ENCODE results near the gene LTA4H. TPM values are rescaled to one million over a fixed set of nuclear protein-coding genes. Genes with fewer than 3 reads are reported as not detected.

The LTA4H gene
- total and polyA plus RNA-seq, 5 donors: 36.8 to 57.0 (median 43.8) TPM

- H3K4me1 ChIP-seq (ENCODE audit: control insufficient read depth, insufficient read depth, low read length): no peaks in the 10 kb centered on the region
- H3K9me3 ChIP-seq (ENCODE audit: control insufficient read depth, low read length): no peaks in the 10 kb centered on the region
- DNase-seq (no peak), ATAC-seq (no peak)
- no peak overlapping the region for H3K27ac ChIP-seq (ENCODE audit: low read length)
- no peak overlapping the region for H3K4me3 ChIP-seq (ENCODE audit: low read length)
- intact Hi-C loops (cut with DNase I): no loop called here
- WGBS: 83% methylated on average over 7 of the region's 7 CpGs
- no peaks in the 10 kb centered on the region for H3K27me3 ChIP-seq (ENCODE audit: control insufficient read depth, insufficient read depth)
Measured at GRCh38 chr12:95955549-95956159, 79.7 kb downstream of the LTA4H start.

- DNase-seq (no peak), ATAC-seq (no peak)
- WGBS: 40% methylated on average over 1 of the region's 1 CpG
- Histone ChIP-seq H3K27me3 (ENCODE audit: control insufficient read depth, insufficient read depth) (no peaks in the 10 kb centered on the region), H3K4me3 (ENCODE audit: low read length) (no peak overlapping the region), H3K27ac (ENCODE audit: low read length) (no peak overlapping the region), H3K4me1 (ENCODE audit: control insufficient read depth, insufficient read depth, low read length) (no peaks in the 10 kb centered on the region), H3K9me3 (ENCODE audit: control insufficient read depth, low read length) (no peaks in the 10 kb centered on the region)
- intact Hi-C loops (cut with DNase I): no loop called here
Measured at GRCh38 chr12:95953000-95953399, 82.4 kb downstream of the LTA4H start.

DNA sequence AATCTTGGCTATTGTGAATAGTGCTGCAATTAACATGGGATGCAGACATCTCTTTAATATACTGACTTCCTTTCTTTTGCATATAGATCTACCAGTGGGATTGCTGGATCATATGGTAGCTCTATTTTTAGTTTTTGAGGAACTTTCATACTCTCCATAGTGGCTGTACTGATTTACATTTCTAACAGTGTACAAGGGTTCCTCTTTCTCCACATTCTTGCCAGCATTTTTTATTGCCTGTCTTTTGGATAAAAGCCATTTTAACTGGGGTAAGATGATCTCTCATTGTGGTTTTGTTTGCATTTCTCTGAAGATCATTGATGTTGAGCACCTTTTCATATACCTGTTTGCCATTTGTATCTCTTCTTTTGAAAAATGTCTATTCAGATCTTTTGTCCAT lies 83.9 kb downstream of the LTA4H start:
- ATAC-seq: no peak
- intact Hi-C loops (cut with DNase I): no loop called here
- Histone ChIP-seq H3K4me1 (ENCODE audit: control insufficient read depth, insufficient read depth, low read length) (no peaks in the 10 kb centered on the region), H3K27ac (ENCODE audit: low read length) (no peak overlapping the region), H3K4me3 (ENCODE audit: low read length) (no peak overlapping the region), H3K9me3 (ENCODE audit: control insufficient read depth, low read length) (no peaks in the 10 kb centered on the region), H3K27me3 (ENCODE audit: control insufficient read depth, insufficient read depth) (no peaks in the 10 kb centered on the region)
- DNase-seq: no peak

Other genes with a start within 250 kb of the LTA4H start
- 100 to 1,000 TPM in 2 of 4 donors, 10 to 100 TPM in 2; 85.6 to 111 (median 103) TPM for gene NTN4, start 244.8 kb downstream of the LTA4H start, total RNA-seq
- 62.9 TPM for gene NTN4, start 244.8 kb downstream of the LTA4H start, polyA plus RNA-seq
- gene SNRPF, start 176.6 kb downstream of the LTA4H start, total RNA-seq: 10 to 100 TPM; 10.2 to 18.5 (median 14.7) TPM
- gene SNRPF, start 176.6 kb downstream of the LTA4H start, polyA plus RNA-seq: 36.4 TPM
- under 1 TPM in 2 of 4 donors, not detected in 2; 0.09 to 0.14 TPM for gene CCDC38, start 93.0 kb downstream of the LTA4H start, total RNA-seq
- 0.05 TPM for gene CCDC38, start 93.0 kb downstream of the LTA4H start, polyA plus RNA-seq
- under 1 TPM; 0.11 to 0.88 (median 0.38) TPM for gene AMDHD1, start 92.3 kb downstream of the LTA4H start, total RNA-seq
- 0.50 TPM for gene AMDHD1, start 92.3 kb downstream of the LTA4H start, polyA plus RNA-seq
- gene HAL, start 39.2 kb downstream of the LTA4H start, total RNA-seq: under 1 TPM in 2 of 4 donors, not detected in 2; 0.11 to 0.62 TPM
- gene HAL, start 39.2 kb downstream of the LTA4H start, polyA plus RNA-seq: 0.05 TPM
- 10 to 100 TPM; 18.1 to 34.0 (median 23.7) TPM for gene ELK3, start 158.8 kb upstream of the LTA4H start, total RNA-seq
- 11.5 TPM for gene ELK3, start 158.8 kb upstream of the LTA4H start, polyA plus RNA-seq